Calu3 (cell line): ENCODE measurements around the gene MRPS34. TPM values are rescaled to one million over a fixed set of nuclear protein-coding genes. Genes with fewer than 3 reads are reported as not detected.

Experiments
- BruUV-seq: library from RNA; stranded (reverse); fragments of 400-500 nt; replicated peaks from 2 replicates; lab custom pipeline; 2021; lab: Mats Ljungman, UMichigan
- CTCF ChIA-PET: fragments of 300-600 bp; sonication (Branson Sonifier 250); formaldehyde crosslinking; loops from one replicate; lab custom pipeline; 2022; ENCODE audit warnings: antibody characterized with exemption; lab: Charles Lee
- DNase-seq: peaks from one replicate; pipeline ENCODE4 v3.0.0; 2022
- H3K27ac Mint-ChIP-seq: one replicate; pipeline ENCODE4 v1.8.0; 2022; ENCODE audit warnings: mixed read lengths; ENCODE audit not compliant: unreplicated experiment
- H3K27me3 Mint-ChIP-seq: one replicate; pipeline ENCODE4 v1.8.0; 2022; ENCODE audit warnings: mixed read lengths; ENCODE audit not compliant: unreplicated experiment
- H3K36me3 Mint-ChIP-seq: one replicate; pipeline ENCODE4 v1.8.0; 2022; ENCODE audit warnings: mild to moderate bottlenecking, moderate library complexity, mixed read lengths; ENCODE audit not compliant: insufficient read depth, unreplicated experiment
- H3K4me1 Mint-ChIP-seq: one replicate; pipeline ENCODE4 v1.8.0; 2022; ENCODE audit warnings: mild to moderate bottlenecking, low read depth, mixed read lengths; ENCODE audit not compliant: unreplicated experiment
- H3K4me3 Mint-ChIP-seq: one replicate; pipeline ENCODE4 v1.8.0; 2022; ENCODE audit warnings: mild to moderate bottlenecking, low read depth, moderate library complexity, mixed read lengths; ENCODE audit not compliant: unreplicated experiment
- H3K9me3 Mint-ChIP-seq: one replicate; pipeline ENCODE4 v1.8.0; 2022; ENCODE audit warnings: low read depth, mixed read lengths; ENCODE audit not compliant: unreplicated experiment
- CTCF ChIP-seq: fragments of 200-600 bp; IDR thresholded peaks from one replicate; pipeline ENCODE4 v1.8.0; 2022; ENCODE audit warnings: antibody characterized with exemption; ENCODE audit not compliant: unreplicated experiment
- intact Hi-C: fragments of 100-400 bp; cut with micrococcal nuclease; formaldehyde crosslinking; loops from one replicate; pipeline ENCODE4 v1.10.0; 2022; ENCODE audit not compliant: unreplicated experiment
- total RNA-seq: library from RNA; stranded (reverse); gene quantifications from 2 replicates; pipeline ENCODE4 v1.2.3, GENCODE V29; 2022

The MRPS34 gene
- total RNA-seq, 1 experiment from 2014 or later, result 135 TPM

- intact Hi-C loops, result no loop called here
- CTCF ChIA-PET, result no interaction called here
- no peak overlapping the region for H3K27ac Mint-ChIP-seq
- no TSS peak for BruUV-seq
- no peaks in the 10 kb centered on the region for H3K27me3 Mint-ChIP-seq
- DNase-seq, result no peak
- no peaks in the 10 kb centered on the region for H3K9me3 Mint-ChIP-seq
- TF ChIP-seq CTCF, result no peak
- H3K4me3 Mint-ChIP-seq, result no peak overlapping the region
- peaks cover 5% of the 10 kb centered on the region for H3K4me1 Mint-ChIP-seq
- peaks cover 74% of the 10 kb centered on the region for H3K36me3 Mint-ChIP-seq
Observed at GRCh38 chr16:1786242-1787055, 13.5 kb upstream of the MRPS34 start.

- H3K4me1 Mint-ChIP-seq, result peaks cover 11% of the 10 kb centered on the region
- BruUV-seq, result no TSS peak
- no peak for TF ChIP-seq CTCF
- intact Hi-C loops, result no loop called here
- no peak overlapping the region for H3K27ac Mint-ChIP-seq
- H3K4me3 Mint-ChIP-seq, result peak overlapping the region; percentile 12
- no peaks in the 10 kb centered on the region for H3K27me3 Mint-ChIP-seq
- H3K9me3 Mint-ChIP-seq, result no peaks in the 10 kb centered on the region
- no peak for DNase-seq
- CTCF ChIA-PET, result no interaction called here
- peaks cover 74% of the 10 kb centered on the region for H3K36me3 Mint-ChIP-seq
Observed at GRCh38 chr16:1785846-1786170, 12.9 kb upstream of the MRPS34 start.

GRCh38 chr16:1784977-1785845, 12.3 kb upstream of the MRPS34 start:
- CTCF ChIA-PET, result interaction anchor here (0.7 kb wide), 1 partner anchor 10 kb away, joined by 3 read pairs; no protein-coding TSS in a partner anchor
- H3K9me3 Mint-ChIP-seq, result no peaks in the 10 kb centered on the region
- no peak for DNase-seq
- H3K27me3 Mint-ChIP-seq, result no peaks in the 10 kb centered on the region
- H3K36me3 Mint-ChIP-seq, result peaks cover 74% of the 10 kb centered on the region
- peaks cover 13% of the 10 kb centered on the region for H3K4me1 Mint-ChIP-seq
- no peak overlapping the region for H3K27ac Mint-ChIP-seq
- no TSS peak for BruUV-seq
- H3K4me3 Mint-ChIP-seq, result peak overlapping the region; percentile 12
- intact Hi-C loops, result no loop called here
- TF ChIP-seq CTCF, result no peak

- Mint-ChIP-seq H3K36me3 (peaks cover 84% of the 10 kb centered on the region), H3K9me3 (no peaks in the 10 kb centered on the region), H3K4me3 (peak within 1 kb of the TSS; percentile 91), H3K27ac (peak within 1 kb of the TSS; percentile 94), H3K27me3 (no peaks in the 10 kb centered on the region), H3K4me1 (peaks cover 13% of the 10 kb centered on the region)
- peak; percentile 100 for DNase-seq
- no TSS peak for BruUV-seq
- CTCF ChIA-PET, result interaction anchor here (0.5 to 1.2 kb wide), 6 partner anchors 9 to 971 kb away, joined by 3 to 19 read pairs (median 4); partner anchors contain the start of genes EME2, FAHD1 and MRPS34
- intact Hi-C loops, result no loop called here
- no peak for TF ChIP-seq CTCF
Observed at GRCh38 chr16:1782408-1783264, 9.7 kb upstream of the MRPS34 start, which contains the start of the genes NUBP2 and SPSB3. Gene NUBP2 (plus strand): TSS chr16:1782960. CDS start chr16:1783021, 61 bp downstream. Gene SPSB3 (minus strand): TSS chr16:1782571. CDS start chr16:1781483, 1,088 bp downstream.
